Loucy (cell line): Measurements from ENCODE around the gene C16orf90.

Source experiments
- H2AFZ ChIP-seq: fragments of 200-600 bp; sonication (generic); 2 replicates; pipeline ENCODE4 v1.6.0; 2016; ENCODE audit warnings: antibody characterized with exemption, mild to moderate bottlenecking, low read length, moderate library complexity
- H3F3A ChIP-seq: fragments of 200-600 bp; 2 replicates; pipeline ENCODE4 v1.6.0; 2016; ENCODE audit warnings: antibody characterized with exemption, low read depth, mild to moderate bottlenecking
- H3K27me3 ChIP-seq: fragments of 200-600 bp; sonication (generic); 2 replicates; pipeline ENCODE4 v1.6.1; 2014; ENCODE audit warnings: low read length, mild to moderate bottlenecking; ENCODE audit not compliant: insufficient read depth, poor library complexity, severe bottlenecking
- H3K36me3 ChIP-seq: fragments of 200-600 bp; sonication (generic); 2 replicates; pipeline ENCODE4 v1.6.1; 2016; ENCODE audit warnings: low read length; ENCODE audit not compliant: insufficient read depth
- H3K4me1 ChIP-seq: fragments of 200-600 bp; sonication (generic); 2 replicates; pipeline ENCODE4 v1.5.1; 2014; ENCODE audit warnings: low read length, mild to moderate bottlenecking; ENCODE audit not compliant: insufficient read depth, poor library complexity, severe bottlenecking
- H3K4me2 ChIP-seq: fragments of 200-600 bp; sonication (generic); 2 replicates; pipeline ENCODE4 v1.6.0; 2014; ENCODE audit warnings: antibody characterized with exemption, low read length, low read depth, mild to moderate bottlenecking; ENCODE audit not compliant: poor library complexity, severe bottlenecking
- H3K4me3 ChIP-seq: fragments of 200-600 bp; sonication (generic); 2 replicates; pipeline ENCODE4 v1.5.1; 2014; ENCODE audit warnings: low read length, mild to moderate bottlenecking, mixed read lengths; ENCODE audit not compliant: poor library complexity, severe bottlenecking
- H3K79me2 ChIP-seq: fragments of 200-600 bp; sonication (generic); 2 replicates; pipeline ENCODE4 v1.6.1; 2014; ENCODE audit warnings: low read length; ENCODE audit not compliant: insufficient read depth
- H3K9ac ChIP-seq: fragments of 200-600 bp; sonication (generic); 2 replicates; pipeline ENCODE4 v1.6.0; 2014; ENCODE audit warnings: mild to moderate bottlenecking, low read depth, low read length, moderate library complexity; ENCODE audit not compliant: poor library complexity, severe bottlenecking
- H3K9me2 ChIP-seq: fragments of 200-600 bp; sonication (generic); replicated peaks from 2 replicates; pipeline ENCODE4 v1.6.1; 2016; ENCODE audit warnings: low read depth, low read length, mixed read lengths
- H3K9me3 ChIP-seq: fragments of 200-600 bp; sonication (generic); 2 replicates; pipeline ENCODE4 v1.6.1; 2014; ENCODE audit warnings: mild to moderate bottlenecking, antibody characterized with exemption, low read length, low read depth; ENCODE audit not compliant: insufficient read depth
- H4K20me1 ChIP-seq: fragments of 200-600 bp; sonication (generic); 2 replicates; pipeline ENCODE4 v1.6.0; 2014; ENCODE audit warnings: antibody characterized with exemption, low read length, mild to moderate bottlenecking; ENCODE audit not compliant: insufficient read depth, poor library complexity, severe bottlenecking
- EZH2phosphoT487 ChIP-seq: fragments of 200-600 bp; IDR thresholded peaks from 2 replicates; pipeline ENCODE4 v1.6.1; 2018; ENCODE audit warnings: antibody characterized with exemption, mild to moderate bottlenecking, moderate library complexity, borderline replicate concordance
- TF ChIP-seq, protein P1 (sequence below): fragments of 200-600 bp; sonication (generic); conservative IDR thresholded peaks from 2 replicates; pipeline ENCODE4 v1.5.1; 2014; ENCODE audit warnings: mild to moderate bottlenecking, antibody characterized with exemption, low read length

Gene C16orf90, protein sequence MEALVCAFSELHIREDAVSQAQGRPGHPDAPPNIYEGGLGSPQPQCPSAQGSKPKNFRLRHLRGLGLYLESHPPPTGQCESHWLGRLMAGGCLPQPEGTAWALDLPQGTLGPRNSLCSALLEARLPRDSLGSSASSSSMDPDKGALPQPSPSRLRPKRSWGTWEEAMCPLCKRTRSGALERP

DNA sequence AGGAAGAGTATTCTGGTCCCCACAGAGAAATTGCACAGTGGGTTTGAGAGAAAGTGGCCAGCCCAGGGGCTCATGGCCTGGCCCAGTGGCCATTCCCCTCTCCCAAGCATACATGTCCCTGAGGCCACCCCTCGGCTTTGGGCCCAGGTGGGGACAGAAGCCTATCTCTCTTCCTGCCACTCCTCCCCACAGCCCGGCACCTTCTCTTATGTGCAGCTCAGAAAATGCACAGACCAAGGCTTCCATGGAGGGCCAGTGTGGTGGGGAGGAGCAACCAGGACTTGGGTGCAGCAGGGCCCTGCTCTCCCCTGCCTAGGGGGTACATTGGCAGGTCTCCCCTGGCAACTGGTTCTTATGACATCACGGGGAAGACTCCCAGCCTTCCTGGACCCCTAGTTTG lies at the start of gene C16orf90:
TSS of gene C16orf90 (minus strand) at position 314 of the 400 bp plus-strand sequence. CDS start at position 246, 68 bp downstream.
- H4K20me1 ChIP-seq, result no peaks in the 10 kb centered on the region
- H3K79me2 ChIP-seq, result no peaks in the 10 kb centered on the region
- H3F3A ChIP-seq, result no peaks in the 10 kb centered on the region
- H3K9ac ChIP-seq, result no peak within 1 kb of the TSS
- no peak within 1 kb of the TSS for H3K4me3 ChIP-seq
- no peaks in the 10 kb centered on the region for H3K27me3 ChIP-seq
- no peaks in the 10 kb centered on the region for H3K4me1 ChIP-seq
- H3K9me2 ChIP-seq, result no peaks in the 10 kb centered on the region
- no peak for TF ChIP-seq EZH2phosphoT487
- TF ChIP-seq, protein P1, sequence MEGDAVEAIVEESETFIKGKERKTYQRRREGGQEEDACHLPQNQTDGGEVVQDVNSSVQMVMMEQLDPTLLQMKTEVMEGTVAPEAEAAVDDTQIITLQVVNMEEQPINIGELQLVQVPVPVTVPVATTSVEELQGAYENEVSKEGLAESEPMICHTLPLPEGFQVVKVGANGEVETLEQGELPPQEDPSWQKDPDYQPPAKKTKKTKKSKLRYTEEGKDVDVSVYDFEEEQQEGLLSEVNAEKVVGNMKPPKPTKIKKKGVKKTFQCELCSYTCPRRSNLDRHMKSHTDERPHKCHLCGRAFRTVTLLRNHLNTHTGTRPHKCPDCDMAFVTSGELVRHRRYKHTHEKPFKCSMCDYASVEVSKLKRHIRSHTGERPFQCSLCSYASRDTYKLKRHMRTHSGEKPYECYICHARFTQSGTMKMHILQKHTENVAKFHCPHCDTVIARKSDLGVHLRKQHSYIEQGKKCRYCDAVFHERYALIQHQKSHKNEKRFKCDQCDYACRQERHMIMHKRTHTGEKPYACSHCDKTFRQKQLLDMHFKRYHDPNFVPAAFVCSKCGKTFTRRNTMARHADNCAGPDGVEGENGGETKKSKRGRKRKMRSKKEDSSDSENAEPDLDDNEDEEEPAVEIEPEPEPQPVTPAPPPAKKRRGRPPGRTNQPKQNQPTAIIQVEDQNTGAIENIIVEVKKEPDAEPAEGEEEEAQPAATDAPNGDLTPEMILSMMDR, result no peak
- H3K9me3 ChIP-seq, result no peaks in the 10 kb centered on the region
- no peak within 1 kb of the TSS for H3K4me2 ChIP-seq
- no peaks in the 10 kb centered on the region for H3K36me3 ChIP-seq
- no peak within 1 kb of the TSS for H2AFZ ChIP-seq

DNA sequence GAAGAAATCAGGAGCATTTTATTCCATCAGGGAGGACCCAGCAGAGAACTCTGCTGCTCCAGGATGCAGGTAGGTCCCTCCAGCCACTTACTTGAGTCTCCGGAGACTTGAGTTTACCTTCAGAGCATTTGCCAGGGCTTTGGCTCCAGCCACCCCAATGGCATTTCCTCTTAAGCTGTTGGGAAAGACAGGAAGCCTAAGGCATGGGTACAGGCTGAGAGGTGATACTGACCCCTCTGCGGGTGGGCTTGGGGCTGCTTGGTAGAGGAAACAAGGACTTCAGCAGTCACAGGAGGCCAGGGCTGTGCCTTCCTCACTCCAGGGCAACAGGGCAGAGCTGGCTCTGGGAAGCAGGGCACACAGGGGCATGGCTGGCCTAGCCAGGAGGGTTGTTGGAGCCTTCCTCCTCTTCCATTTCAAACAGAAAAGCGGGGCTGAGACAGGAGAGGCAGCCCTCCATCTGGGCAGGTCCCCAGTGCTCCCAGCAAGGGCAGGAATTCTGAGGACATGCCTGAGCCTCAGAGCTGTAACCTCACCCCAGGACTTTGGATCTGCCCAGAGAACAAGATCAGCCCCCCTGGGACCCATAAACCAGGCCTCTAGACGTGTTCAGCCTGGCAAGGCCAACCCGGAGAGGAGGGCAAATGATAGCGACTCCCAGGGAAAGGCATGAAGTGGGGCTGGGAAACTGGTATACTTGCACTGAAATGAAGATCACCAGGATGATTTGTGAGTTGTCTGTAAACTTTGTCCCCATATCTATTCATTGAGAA lies 47.5 kb upstream of the C16orf90 start:
- no peak for TF ChIP-seq EZH2phosphoT487
- TF ChIP-seq, protein P1, result no peak
- Histone ChIP-seq H3K36me3 (peaks cover 10% of the 10 kb centered on the region; the same call in 1 of the 2 replicates), H3K9me2 (no peaks in the 10 kb centered on the region), H3K9ac (no peak overlapping the region), H2AFZ (no peak overlapping the region), H3K27me3 (no peaks in the 10 kb centered on the region), H3F3A (no peaks in the 10 kb centered on the region), H3K4me2 (no peak overlapping the region), H3K4me3 (no peak overlapping the region), H4K20me1 (no peaks in the 10 kb centered on the region), H3K9me3 (no peaks in the 10 kb centered on the region), H3K4me1 (no peaks in the 10 kb centered on the region), H3K79me2 (no peaks in the 10 kb centered on the region)

DNA sequence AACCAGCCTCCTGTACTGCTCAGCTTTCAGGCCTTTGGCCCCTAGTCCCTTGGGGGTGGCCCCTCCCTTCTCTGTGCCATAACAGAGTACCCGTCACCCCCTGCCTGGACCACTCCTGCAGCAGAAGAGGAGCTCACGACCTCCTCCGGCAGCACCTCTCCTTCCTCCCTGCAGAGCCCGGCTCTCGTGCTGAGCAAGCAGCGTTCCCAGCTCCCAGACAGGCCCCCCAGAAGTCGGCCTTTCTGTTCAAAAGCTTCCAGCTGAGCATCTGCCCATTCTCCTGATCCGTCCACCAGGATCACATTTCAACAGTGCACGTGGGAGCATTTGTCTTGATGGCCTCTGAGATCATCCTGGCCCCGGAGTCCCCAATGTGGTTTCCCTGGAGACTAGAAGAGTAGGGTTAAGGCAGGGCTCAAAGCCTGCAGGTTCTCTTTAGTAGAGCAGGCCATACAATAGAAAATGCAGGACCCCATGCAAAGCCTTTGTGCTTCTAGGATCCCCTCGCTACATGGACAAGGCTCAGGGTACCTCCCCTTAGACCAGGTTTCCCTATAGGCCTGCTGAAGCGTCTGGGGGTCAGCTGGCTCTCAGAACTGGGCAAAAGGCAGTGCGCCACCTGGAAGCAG lies 46.4 kb upstream of the C16orf90 start:
- Histone ChIP-seq H3F3A (no peaks in the 10 kb centered on the region), H3K4me1 (no peaks in the 10 kb centered on the region), H3K27me3 (no peaks in the 10 kb centered on the region), H3K9ac (no peak overlapping the region), H3K36me3 (peaks cover 10% of the 10 kb centered on the region; the same call in 1 of the 2 replicates), H2AFZ (no peak overlapping the region), H3K79me2 (no peaks in the 10 kb centered on the region), H3K9me2 (no peaks in the 10 kb centered on the region), H3K4me2 (no peak overlapping the region), H3K9me3 (no peaks in the 10 kb centered on the region), H4K20me1 (no peaks in the 10 kb centered on the region), H3K4me3 (no peak overlapping the region)
- TF ChIP-seq, protein P1, result no peak
- TF ChIP-seq EZH2phosphoT487, result no peak
